ENCODE results near the gene SLC43A2. TPM values are rescaled to one million over a fixed set of nuclear protein-coding genes. Genes with fewer than 3 reads are reported as not detected.

Gene SLC43A2
- total RNA-seq, 1 experiment from 2014 or later, result 3.3 TPM

- Mint-ChIP-seq H3K9me3 (ENCODE audit: low read depth, unreplicated experiment) (no peaks in the 10 kb centered on the region), H3K27me3 (ENCODE audit: unreplicated experiment) (peaks cover 14% of the 10 kb centered on the region), H3K27ac (ENCODE audit: unreplicated experiment) (no peak overlapping the region), H3K36me3 (ENCODE audit: insufficient read depth, unreplicated experiment) (peaks cover 28% of the 10 kb centered on the region), H3K4me1 (ENCODE audit: low read depth, unreplicated experiment) (peaks cover 25% of the 10 kb centered on the region), H3K4me3 (ENCODE audit: low read depth, unreplicated experiment) (peak overlapping the region; percentile 90)
- BruUV-seq (replicated peaks), result no TSS peak
- TF ChIP-seq CTCF (IDR thresholded peaks at IDR 0.05; ENCODE audit: unreplicated experiment), result no peak
- intact Hi-C loops (cut with micrococcal nuclease; ENCODE audit: unreplicated experiment), result no loop called here
- DNase-seq, result no peak
- CTCF ChIA-PET, result interaction anchor here (0.6 kb wide), 1 partner anchor 68 kb away, joined by 3 read pairs; no protein-coding TSS in a partner anchor
Observed at GRCh38 chr17:1562176-1562643, 66.4 kb downstream of the SLC43A2 start.

- Mint-ChIP-seq H3K36me3 (ENCODE audit: insufficient read depth, unreplicated experiment) (peaks cover 28% of the 10 kb centered on the region), H3K27ac (ENCODE audit: unreplicated experiment) (peak overlapping the region; percentile 80), H3K27me3 (ENCODE audit: unreplicated experiment) (peaks cover 14% of the 10 kb centered on the region), H3K9me3 (ENCODE audit: low read depth, unreplicated experiment) (no peaks in the 10 kb centered on the region), H3K4me1 (ENCODE audit: low read depth, unreplicated experiment) (peaks cover 25% of the 10 kb centered on the region), H3K4me3 (ENCODE audit: low read depth, unreplicated experiment) (peak overlapping the region; percentile 90)
- DNase-seq, result peak; percentile 35
- CTCF ChIA-PET, result interaction anchor here (0.5 kb wide), 1 partner anchor 78 kb away, joined by 3 read pairs; no protein-coding TSS in a partner anchor
- TF ChIP-seq CTCF (IDR thresholded peaks at IDR 0.05; ENCODE audit: unreplicated experiment), result no peak
- no TSS peak for BruUV-seq (replicated peaks)
- intact Hi-C loops (cut with micrococcal nuclease; ENCODE audit: unreplicated experiment), result no loop called here
Observed at GRCh38 chr17:1561420-1562175, 67.0 kb downstream of the SLC43A2 start.

- Mint-ChIP-seq H3K36me3 (ENCODE audit: insufficient read depth, unreplicated experiment) (peaks cover 28% of the 10 kb centered on the region), H3K9me3 (ENCODE audit: low read depth, unreplicated experiment) (no peaks in the 10 kb centered on the region), H3K27me3 (ENCODE audit: unreplicated experiment) (peaks cover 14% of the 10 kb centered on the region), H3K4me1 (ENCODE audit: low read depth, unreplicated experiment) (peaks cover 25% of the 10 kb centered on the region), H3K27ac (ENCODE audit: unreplicated experiment) (peak overlapping the region; percentile 80), H3K4me3 (ENCODE audit: low read depth, unreplicated experiment) (peak overlapping the region; percentile 90)
- DNase-seq, result no peak
- intact Hi-C loops (cut with micrococcal nuclease; ENCODE audit: unreplicated experiment), result no loop called here
- BruUV-seq (replicated peaks), result no TSS peak
- CTCF ChIA-PET, result interaction anchor here (0.5 kb wide), 1 partner anchor 79 kb away, joined by 3 read pairs; no protein-coding TSS in a partner anchor
- no peak for TF ChIP-seq CTCF (IDR thresholded peaks at IDR 0.05; ENCODE audit: unreplicated experiment)
Observed at GRCh38 chr17:1560858-1561355, 67.7 kb downstream of the SLC43A2 start.

- Mint-ChIP-seq H3K4me3 (ENCODE audit: low read depth, unreplicated experiment) (no peak overlapping the region), H3K9me3 (ENCODE audit: low read depth, unreplicated experiment) (no peaks in the 10 kb centered on the region), H3K36me3 (ENCODE audit: insufficient read depth, unreplicated experiment) (peaks cover 28% of the 10 kb centered on the region), H3K4me1 (ENCODE audit: low read depth, unreplicated experiment) (peaks cover 25% of the 10 kb centered on the region), H3K27me3 (ENCODE audit: unreplicated experiment) (peaks cover 14% of the 10 kb centered on the region), H3K27ac (ENCODE audit: unreplicated experiment) (no peak overlapping the region)
- TF ChIP-seq CTCF (IDR thresholded peaks at IDR 0.05; ENCODE audit: unreplicated experiment), result no peak
- intact Hi-C loops (cut with micrococcal nuclease; ENCODE audit: unreplicated experiment), result no loop called here
- no peak for DNase-seq
- CTCF ChIA-PET, result interaction anchor here (0.8 kb wide), 1 partner anchor 70 kb away, joined by 3 read pairs; no protein-coding TSS in a partner anchor
- no TSS peak for BruUV-seq (replicated peaks)
Observed at GRCh38 chr17:1560101-1560857, 68.4 kb downstream of the SLC43A2 start.

Data from Calu3 (cell line).